COR-L47 (cell line): Measurements from ENCODE around the gene CACNA1G.

Experiments
- DNase-seq: peaks from one replicate; lab custom pipeline; 2025; lab: John Stamatoyannopoulos, UW

CACNA1G gene

GRCh38 chr17:50568659-50569058, 8.1 kb downstream of the CACNA1G start:
- no peak for DNase-seq

DNA sequence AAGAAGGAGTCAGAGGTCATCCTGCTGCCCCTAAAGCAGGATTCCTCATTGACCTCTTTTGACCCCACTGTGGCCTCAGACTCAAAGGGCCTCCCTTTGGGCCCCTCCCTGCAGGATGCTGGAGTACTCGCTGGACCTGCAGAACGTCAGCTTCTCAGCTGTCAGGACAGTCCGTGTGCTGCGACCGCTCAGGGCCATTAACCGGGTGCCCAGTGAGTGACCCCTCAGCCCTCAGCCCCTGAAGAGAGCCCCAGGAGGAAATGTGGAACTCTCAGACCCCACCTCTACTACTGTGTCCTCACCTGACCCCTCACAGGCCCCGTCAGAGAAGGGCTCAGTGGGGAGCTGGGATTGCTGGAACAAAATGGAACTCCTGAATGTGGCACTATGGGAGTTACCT, 9.1 kb downstream of the CACNA1G start:
- no peak for DNase-seq

GRCh38 chr17:50570032-50570431, 9.5 kb downstream of the CACNA1G start:
- no peak for DNase-seq

DNA sequence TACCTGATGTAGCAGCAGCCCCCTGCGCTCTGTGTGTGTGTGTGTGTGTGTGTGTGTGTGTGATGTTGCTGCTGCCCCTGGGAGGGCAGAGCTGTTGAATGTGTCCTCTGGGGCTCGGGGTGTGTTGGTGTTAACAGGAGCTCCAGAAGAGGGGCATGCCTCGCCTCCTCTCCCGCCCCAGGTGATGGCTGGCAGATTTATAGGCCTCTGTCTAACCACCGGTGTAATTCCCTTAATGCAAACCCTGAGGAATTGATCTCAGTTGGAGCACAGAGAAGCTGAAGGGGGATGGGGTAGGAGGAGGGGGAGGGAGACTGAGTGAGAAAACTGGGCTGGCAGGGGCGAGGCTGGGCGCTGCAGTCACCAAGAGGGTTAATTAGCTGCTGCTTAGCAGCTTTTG, 10.0 kb downstream of the CACNA1G start:
- DNase-seq: no peak

- DNase-seq: no peak
Observed at GRCh38 chr17:50571681-50572080, 11.2 kb downstream of the CACNA1G start.

- no peak for DNase-seq
Observed at GRCh38 chr17:50572541-50572940, 12.0 kb downstream of the CACNA1G start.

DNA sequence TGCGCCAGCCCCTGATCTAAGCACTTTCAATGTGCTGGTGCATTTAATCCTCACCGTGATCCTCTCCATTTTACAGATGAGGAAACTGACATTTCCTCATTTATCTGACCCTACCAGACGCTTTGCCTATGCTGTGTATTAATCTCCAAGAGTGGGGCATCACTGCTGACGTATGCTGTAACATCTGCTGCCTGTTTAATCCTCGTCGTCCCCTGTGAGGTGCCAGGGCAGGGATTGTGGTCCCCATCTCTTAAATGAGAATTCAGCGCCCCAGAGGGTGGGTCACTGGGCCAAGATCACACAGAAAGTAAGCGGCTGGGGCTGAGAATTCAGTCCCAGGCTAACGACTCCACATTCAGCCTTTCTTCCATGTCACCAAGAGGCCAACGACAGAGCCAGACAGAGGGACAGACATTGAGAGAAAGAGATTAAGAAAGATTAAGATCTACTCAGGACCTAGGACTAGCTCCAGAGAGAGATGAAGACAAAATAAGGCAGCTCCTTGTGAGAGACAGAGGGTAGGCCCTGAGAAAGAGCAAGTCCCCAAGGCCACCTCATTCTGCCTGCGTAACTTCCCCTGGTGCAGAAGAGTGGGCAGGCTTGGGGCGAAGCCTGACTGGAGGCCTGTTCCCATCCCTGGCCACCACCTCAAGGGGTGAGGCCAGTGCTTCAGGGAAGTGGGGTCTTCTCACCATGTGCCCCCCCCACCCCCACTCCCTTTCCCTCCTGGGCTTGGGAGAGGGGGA, 13.5 kb downstream of the CACNA1G start:
- DNase-seq: no peak

- no peak for DNase-seq
Observed at GRCh38 chr17:50575581-50576210, 15.2 kb downstream of the CACNA1G start.

DNA sequence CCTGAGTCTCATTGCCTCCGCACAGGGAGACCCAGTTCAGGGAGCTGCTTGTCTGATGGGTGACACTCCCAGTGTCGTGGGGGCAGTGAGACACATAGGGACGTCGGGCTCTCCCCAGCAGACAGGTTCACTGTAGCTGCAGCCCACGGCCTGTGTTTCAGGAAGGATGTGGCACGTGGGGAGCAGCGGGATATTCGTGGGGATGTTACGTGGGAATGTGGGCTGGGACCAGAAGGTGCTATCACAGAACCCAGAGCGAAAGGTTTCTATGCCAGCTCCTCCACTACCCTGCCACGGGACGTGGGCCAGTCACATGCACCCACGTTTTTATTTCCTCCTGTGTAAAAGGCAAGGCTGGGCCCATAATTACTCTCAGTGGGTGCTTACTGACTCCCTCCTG, 16.3 kb downstream of the CACNA1G start:
- no peak for DNase-seq

GRCh38 chr17:50577451-50577954, 17.0 kb downstream of the CACNA1G start:
- no peak for DNase-seq

DNA sequence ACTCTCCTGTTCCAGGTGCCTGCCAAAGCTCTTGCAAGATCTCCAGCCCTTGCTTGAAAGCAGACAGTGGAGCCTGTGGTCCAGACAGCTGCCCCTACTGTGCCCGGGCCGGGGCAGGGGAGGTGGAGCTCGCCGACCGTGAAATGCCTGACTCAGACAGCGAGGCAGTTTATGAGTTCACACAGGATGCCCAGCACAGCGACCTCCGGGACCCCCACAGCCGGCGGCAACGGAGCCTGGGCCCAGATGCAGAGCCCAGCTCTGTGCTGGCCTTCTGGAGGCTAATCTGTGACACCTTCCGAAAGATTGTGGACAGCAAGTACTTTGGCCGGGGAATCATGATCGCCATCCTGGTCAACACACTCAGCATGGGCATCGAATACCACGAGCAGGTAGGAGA, 17.7 kb downstream of the CACNA1G start:
- no peak for DNase-seq

- no peak for DNase-seq
Observed at GRCh38 chr17:50579399-50579798, 18.9 kb downstream of the CACNA1G start.

- DNase-seq: no peak
Observed at GRCh38 chr17:50580646-50581045, 20.1 kb downstream of the CACNA1G start.

DNA sequence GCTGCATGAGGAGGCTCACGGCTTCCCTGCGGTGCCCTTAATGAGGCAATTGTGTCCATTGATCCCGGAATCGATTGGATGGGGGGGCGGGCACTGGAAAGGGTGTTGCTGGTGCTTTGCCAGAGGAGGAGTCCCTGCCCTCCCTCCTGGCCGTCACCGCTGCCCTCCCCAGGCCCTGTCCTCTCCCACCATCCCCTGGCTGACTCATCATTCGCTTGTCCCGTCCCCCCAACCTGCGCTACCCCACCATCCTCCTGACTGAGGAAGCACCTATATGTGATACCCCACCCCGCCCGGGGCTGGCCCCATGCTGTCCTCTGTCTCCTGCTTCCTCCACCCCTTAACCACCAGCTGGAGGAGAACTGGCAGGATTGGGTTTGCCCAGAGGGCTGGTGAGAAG, 20.8 kb downstream of the CACNA1G start:
- no peak for DNase-seq

DNA sequence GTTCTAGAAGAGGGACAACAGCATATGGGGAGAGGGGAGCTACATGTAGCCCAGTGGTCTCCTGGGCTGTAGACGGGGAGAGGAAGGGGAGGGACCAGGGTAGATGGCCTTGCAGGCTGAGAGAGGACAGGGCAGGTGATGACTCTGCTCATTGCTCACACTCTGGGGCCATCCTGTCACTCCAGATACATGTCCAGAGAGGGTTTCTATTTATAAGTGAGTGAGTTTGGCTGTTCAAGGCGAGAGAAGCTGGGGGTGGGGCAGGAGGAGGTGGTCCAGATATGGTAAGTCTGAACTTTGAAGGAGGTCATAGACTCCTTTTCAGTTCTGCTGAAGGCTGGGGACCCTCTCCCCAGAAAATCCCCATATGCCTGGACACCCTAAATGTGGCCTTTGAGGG, 22.2 kb downstream of the CACNA1G start:
- DNase-seq: no peak

DNA sequence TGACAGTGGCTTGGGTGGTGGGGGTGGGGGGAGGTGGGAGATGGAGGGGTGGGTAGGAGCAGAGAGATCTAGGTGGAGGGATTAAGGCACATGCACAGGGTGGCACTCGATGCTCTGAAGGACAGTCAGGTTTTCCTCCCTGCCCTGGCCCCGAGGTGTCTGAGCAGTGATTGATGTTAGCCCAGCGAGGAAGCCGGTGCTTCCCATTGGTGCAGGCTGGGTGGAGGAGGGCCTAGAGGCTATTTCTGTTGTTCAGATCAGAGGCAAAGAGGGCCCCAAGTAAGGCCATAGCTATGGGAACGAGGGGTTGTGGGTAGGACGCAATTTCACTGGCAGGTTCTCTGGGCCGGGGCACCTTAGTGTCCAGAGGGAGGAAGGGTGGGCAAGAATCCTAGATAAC, 23.1 kb downstream of the CACNA1G start:
- DNase-seq: no peak

DNA sequence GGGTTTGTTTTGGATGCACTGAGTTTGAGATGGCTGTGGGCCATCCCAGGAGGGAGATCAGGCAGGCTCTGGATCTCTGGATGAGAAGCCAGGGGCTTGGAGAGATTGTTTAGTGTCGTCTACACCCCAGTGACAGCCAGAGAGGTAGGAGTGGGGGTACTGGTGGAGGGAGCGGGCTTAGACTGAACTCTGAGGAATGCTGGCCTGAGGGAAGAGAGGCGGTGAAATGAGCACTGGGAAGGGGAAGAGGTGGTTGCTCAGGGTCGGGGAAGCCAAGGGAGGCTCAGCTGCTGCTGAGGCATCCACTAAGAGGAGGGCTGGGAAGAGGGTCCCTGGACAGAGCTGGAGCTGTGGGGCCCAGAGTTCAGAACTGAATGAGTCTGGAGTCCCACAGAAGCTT, 23.6 kb downstream of the CACNA1G start:
- no peak for DNase-seq

DNA sequence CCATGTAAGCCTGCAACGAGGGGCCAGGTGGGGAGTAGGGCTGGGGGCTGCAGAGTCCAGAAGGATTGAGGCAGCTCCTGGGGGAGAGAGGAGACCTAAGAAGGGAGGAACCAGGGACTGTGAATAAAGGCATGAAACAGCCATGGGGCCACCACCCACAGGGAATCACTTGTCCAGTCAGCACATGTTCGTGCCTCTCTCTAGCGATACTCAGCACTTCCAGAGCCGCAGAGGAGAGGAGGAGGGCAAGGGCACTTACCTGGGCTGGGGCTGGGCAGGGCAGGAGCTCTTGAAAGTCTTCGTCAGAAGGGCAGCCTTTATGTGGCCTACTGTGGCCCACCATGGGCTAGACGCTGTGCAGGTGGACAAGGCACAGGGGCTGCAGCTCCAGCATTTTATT, 24.2 kb downstream of the CACNA1G start:
- DNase-seq: no peak

GRCh38 chr17:50585346-50585745, 24.8 kb downstream of the CACNA1G start:
- no peak for DNase-seq

DNA sequence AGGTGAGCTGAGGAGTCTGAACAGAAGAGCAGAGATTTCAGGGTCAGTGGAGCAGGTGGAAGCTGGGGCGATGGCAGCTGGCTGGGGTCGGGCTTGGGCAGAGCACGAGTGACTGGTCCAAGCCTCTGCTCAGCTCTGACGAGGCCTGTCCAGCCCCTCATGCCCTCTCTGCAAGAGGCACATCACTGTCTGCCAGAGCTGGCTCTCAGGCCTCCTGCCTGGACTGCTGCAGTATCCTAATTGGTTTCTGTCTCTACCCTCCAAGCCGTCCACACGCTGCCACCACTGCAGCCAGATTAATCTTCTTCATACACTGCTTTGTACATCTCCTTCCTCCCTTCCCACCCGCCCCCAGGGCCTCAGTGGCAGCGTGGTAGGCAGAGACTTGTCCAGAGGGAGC, 25.4 kb downstream of the CACNA1G start:
- DNase-seq: no peak

DNA sequence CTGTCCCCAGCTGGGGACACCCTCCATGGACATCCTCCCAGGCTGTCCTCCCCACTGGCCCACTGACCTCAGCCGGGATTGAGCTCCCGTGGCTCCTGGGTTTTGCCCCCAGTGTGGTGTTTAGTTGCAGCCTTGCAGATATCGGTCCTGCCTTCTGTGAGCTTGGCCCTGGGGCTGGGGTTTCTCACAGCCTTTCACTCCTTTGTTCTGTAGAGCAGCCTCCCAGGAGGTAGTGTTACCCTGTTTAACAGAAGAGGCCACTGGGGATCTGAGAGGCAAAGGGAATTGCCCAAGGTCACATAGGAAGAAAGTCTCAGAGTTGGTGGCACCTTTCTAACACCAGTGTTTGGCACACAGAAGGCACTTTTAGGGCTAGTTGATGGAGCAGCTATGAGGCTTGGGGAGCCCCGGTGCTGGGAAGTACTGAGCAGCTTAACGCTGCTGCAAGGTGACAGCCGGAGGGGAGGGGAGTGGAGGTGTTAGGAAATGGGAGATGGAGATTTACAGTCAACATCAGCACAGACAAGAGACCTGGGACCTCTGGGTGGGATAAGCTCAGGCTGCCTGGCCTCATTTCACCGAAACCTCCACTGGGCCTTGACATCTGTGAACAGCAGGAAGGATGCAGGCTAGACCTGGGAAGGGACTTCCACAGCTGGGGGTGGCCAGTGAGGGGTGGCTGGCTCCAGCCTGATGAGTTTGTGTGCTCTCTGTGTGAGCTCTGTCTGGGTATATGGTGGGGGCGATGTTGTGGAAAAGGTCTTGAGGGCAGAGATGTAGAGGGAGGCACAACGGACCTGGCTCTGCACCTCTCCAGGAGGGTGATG, 26.1 kb downstream of the CACNA1G start:
- DNase-seq: no peak

- DNase-seq: no peak
Observed at GRCh38 chr17:50587571-50587970, 27.1 kb downstream of the CACNA1G start.
